HepG2 (cell line): ENCODE measurements around the gene ABCC3. TPM values are rescaled to one million over a fixed set of nuclear protein-coding genes. Genes with fewer than 3 reads are reported as not detected.

Experiments
- ARNT ChIP-seq: fragments of 450-650 bp; IDR thresholded peaks from 2 replicates; pipeline ENCODE4 v1.6.1; 2017
- ATF2 ChIP-seq: sonication (generic); formaldehyde crosslinking; IDR thresholded peaks from 2 replicates; pipeline ENCODE4 v1.4.0; 2020; ENCODE audit warnings: missing genetic modification reagents
- ATF7-NPFF ChIP-seq: sonication (generic); formaldehyde crosslinking; IDR thresholded peaks from 2 replicates; pipeline ENCODE4 v1.8.1; 2023; ENCODE audit warnings: mild to moderate bottlenecking, low read depth, missing genetic modification reagents, moderate library complexity
- CSRNP2 ChIP-seq: sonication (generic); formaldehyde crosslinking; conservative IDR thresholded peaks from 2 replicates; pipeline ENCODE4 v1.8.0; 2022; ENCODE audit warnings: low read depth, missing genetic modification reagents
- GPBP1L1 ChIP-seq: sonication (generic); formaldehyde crosslinking; IDR thresholded peaks from 2 replicates; pipeline ENCODE4 v1.5.0; 2020; ENCODE audit warnings: mild to moderate bottlenecking, missing genetic modification reagents
- GTF3A ChIP-seq: sonication (generic); formaldehyde crosslinking; conservative IDR thresholded peaks from 2 replicates; pipeline ENCODE4 v1.4.0; 2020; ENCODE audit warnings: mild to moderate bottlenecking, missing genetic modification reagents
- HCFC1 ChIP-seq: fragments of 150-350 bp; IDR thresholded peaks from 2 replicates; pipeline ENCODE4 v1.6.1; 2014; ENCODE audit warnings: low read depth, low read length
- HNF4A ChIP-seq: sonication (generic); formaldehyde crosslinking; IDR thresholded peaks from 2 replicates; pipeline ENCODE4 v1.4.0; 2020; ENCODE audit warnings: missing genetic modification reagents
- HNRNPL ChIP-seq: fragments of 200-400 bp; formaldehyde crosslinking; IDR thresholded peaks from 2 replicates; pipeline ENCODE4 v1.6.1; 2017; ENCODE audit warnings: mild to moderate bottlenecking, low read depth, low read length
- IRF2 ChIP-seq: IDR thresholded peaks from 2 replicates; pipeline ENCODE4 v1.6.1; 2018; ENCODE audit warnings: missing genetic modification reagents, missing compliant biosample characterization
- NCOA1 ChIP-seq: sonication (generic); formaldehyde crosslinking; IDR thresholded peaks from 2 replicates; pipeline ENCODE4 v1.9.0; 2021; ENCODE audit warnings: missing genetic modification reagents
- SATB2 ChIP-seq: sonication (generic); formaldehyde crosslinking; IDR thresholded peaks from 2 replicates; pipeline ENCODE4 v1.5.0; 2020; ENCODE audit warnings: missing genetic modification reagents
- SNRNP70 ChIP-seq: fragments of 200-400 bp; formaldehyde crosslinking; IDR thresholded peaks from 2 replicates; pipeline ENCODE4 v1.6.1; 2017; ENCODE audit warnings: mild to moderate bottlenecking, low read depth, low read length, moderate library complexity
- SP4 ChIP-seq: sonication (generic); formaldehyde crosslinking; IDR thresholded peaks from 2 replicates; pipeline ENCODE4 v1.8.1; 2023; ENCODE audit warnings: mild to moderate bottlenecking, missing genetic modification reagents
- STAT6 ChIP-seq: sonication (generic); formaldehyde crosslinking; IDR thresholded peaks from 2 replicates; pipeline ENCODE4 v1.4.0; 2020; ENCODE audit warnings: missing genetic modification reagents, mild to moderate bottlenecking, borderline replicate concordance
- ZBTB21 ChIP-seq: sonication (generic); formaldehyde crosslinking; IDR thresholded peaks from 2 replicates; pipeline ENCODE4 v1.4.0; 2020; ENCODE audit warnings: missing genetic modification reagents
- ZC3H13 ChIP-seq: sonication (generic); formaldehyde crosslinking; IDR thresholded peaks from 2 replicates; pipeline ENCODE4 v1.8.1; 2023; ENCODE audit warnings: mild to moderate bottlenecking, missing genetic modification reagents, moderate library complexity
- ZNF235 ChIP-seq: sonication (generic); formaldehyde crosslinking; IDR thresholded peaks from 2 replicates; pipeline ENCODE4 v1.8.1; 2023; ENCODE audit warnings: mild to moderate bottlenecking, missing genetic modification reagents, borderline replicate concordance
- ZNF562 ChIP-seq: sonication (generic); formaldehyde crosslinking; IDR thresholded peaks from 2 replicates; pipeline ENCODE4 v1.8.0; 2022; ENCODE audit warnings: missing genetic modification reagents, borderline replicate concordance
- ZNF619 ChIP-seq: sonication (generic); formaldehyde crosslinking; IDR thresholded peaks from 2 replicates; pipeline ENCODE4 v1.4.0; 2020; ENCODE audit warnings: mild to moderate bottlenecking, missing genetic modification reagents
- ZNF749 ChIP-seq: sonication (generic); formaldehyde crosslinking; IDR thresholded peaks from 2 replicates; pipeline ENCODE4 v1.8.0; 2022; ENCODE audit warnings: mild to moderate bottlenecking, missing genetic modification reagents, moderate library complexity, borderline replicate concordance
- ZNF773 ChIP-seq: sonication (generic); formaldehyde crosslinking; IDR thresholded peaks from 2 replicates; pipeline ENCODE4 v1.4.0; 2020; ENCODE audit warnings: missing genetic modification reagents, borderline replicate concordance
- ZSCAN31 ChIP-seq: sonication (generic); formaldehyde crosslinking; IDR thresholded peaks from 2 replicates; pipeline ENCODE4 v1.5.0; 2020; ENCODE audit warnings: low read depth, mild to moderate bottlenecking, missing genetic modification reagents
- polyA plus RNA-seq, 8 experiments: library from polyadenylated mRNA; depleted of rRNA in 3 of 8; stranded (reverse) in 7 of 8; unstranded in 1 of 8; fragments of >200 nt; fragmentation: Illumina TruSeq in 4 of 8; extraction: Trizol in 4 of 8; gene quantifications; 2 replicates each; pipeline versions ENCODE4 v1.2.1 to v1.2.3, GENCODE V29; 2011 to 2016; ENCODE audit warnings: low read depth in 4 of 8, missing spikeins in 1 of 8, mixed read lengths in 1 of 8; ENCODE audit not compliant: insufficient read depth in 1 of 8
- total RNA-seq, 5 experiments: library from RNA; depleted of rRNA; stranded (reverse); fragments of >200 nt; fragmentation: Illumina TruSeq; extraction: Trizol; gene quantifications; 2 replicates each; pipeline ENCODE4 v1.2.3, GENCODE V29; 2016; ENCODE audit warnings: low read depth in 1 of 5

Gene ABCC3
- total and polyA plus RNA-seq, 2 of the 13 experiments (the other 11 are each of a cell fraction or from before 2014, with no cell fraction given), result 25.2 to 50.7 TPM

GRCh38 chr17:50719144-50719923 is 84.7 kb downstream of the ABCC3 start, which contains the start of gene LUC7L3 (continued):
- TF ChIP-seq HCFC1, result peak; percentile 66
- no peak for TF ChIP-seq ZNF773 (CRISPR knock-in tag)
- TF ChIP-seq ZNF749 (CRISPR knock-in tag), result 0 out of 2 replicates have a peak, but pooled peaks have one; percentile 63
- peak; percentile 89 for TF ChIP-seq IRF2 (CRISPR knock-in tag)
- TF ChIP-seq ATF2 (CRISPR knock-in tag), result peak; percentile 85
- TF ChIP-seq ARNT, result no peak
- peak; percentile 82; the same call in 1 of the 2 replicates for TF ChIP-seq STAT6 (CRISPR knock-in tag)
- peak; percentile 97; the same call in 1 of the 2 replicates for TF ChIP-seq ZNF619 (CRISPR knock-in tag)
- TF ChIP-seq NCOA1, result no peak
- TF ChIP-seq ZBTB21 (CRISPR knock-in tag), result no peak
- TF ChIP-seq ZSCAN31 (CRISPR knock-in tag), result peak; percentile 93
- TF ChIP-seq ZNF235 (CRISPR knock-in tag), result peak; percentile 80; the same call in 1 of the 2 replicates
- peak; percentile 93 for TF ChIP-seq SP4 (CRISPR knock-in tag)
- peak; percentile 85 for TF ChIP-seq ZC3H13 (CRISPR knock-in tag)
- no peak; the same call in none of the 2 replicates for TF ChIP-seq ATF7-NPFF
- TF ChIP-seq HNRNPL, result no peak; the same call in 1 of the 2 replicates
- peak; percentile 75; the same call in 1 of the 2 replicates for TF ChIP-seq SATB2
- TF ChIP-seq ZNF562 (CRISPR knock-in tag), result no peak; the same call in 1 of the 2 replicates
- TF ChIP-seq SNRNP70, result no peak
- TF ChIP-seq GTF3A (CRISPR knock-in tag), result 0 out of 2 replicates have a peak, but pooled peaks have one; percentile 77
- no peak for TF ChIP-seq HNF4A (CRISPR knock-in tag)
- peak; percentile 88; the same call in 1 of the 2 replicates for TF ChIP-seq CSRNP2 (CRISPR knock-in tag)
- TF ChIP-seq GPBP1L1 (CRISPR knock-in tag), result no peak
